Ovary (tissue), 3 donors: ENCODE results near the gene GADD45GIP1.

Experiments used
- CTCF ChIP-seq, 3 donors: fragments of 450-650 bp in 2 of 3; fragments of 200-600 bp in 1 of 3; IDR thresholded peaks; one replicate each; pipeline versions ENCODE4 v1.5.1 to v1.8.0; 2016 to 2022; ENCODE audit warnings: antibody characterized with exemption in 3 of 3, mild to moderate bottlenecking in 1 of 3
- EP300 ChIP-seq: sonication (generic); formaldehyde crosslinking; IDR thresholded peaks from one replicate; pipeline ENCODE4 v1.6.1; 2017; ENCODE audit warnings: antibody characterized with exemption
- POLR2A ChIP-seq: fragments of 450-650 bp; IDR thresholded peaks from one replicate; pipeline ENCODE4 v1.6.1; 2017; ENCODE audit warnings: antibody characterized with exemption, mild to moderate bottlenecking, moderate library complexity
- donor health status: DM: no; HTN: no; CAD: no.

DNA sequence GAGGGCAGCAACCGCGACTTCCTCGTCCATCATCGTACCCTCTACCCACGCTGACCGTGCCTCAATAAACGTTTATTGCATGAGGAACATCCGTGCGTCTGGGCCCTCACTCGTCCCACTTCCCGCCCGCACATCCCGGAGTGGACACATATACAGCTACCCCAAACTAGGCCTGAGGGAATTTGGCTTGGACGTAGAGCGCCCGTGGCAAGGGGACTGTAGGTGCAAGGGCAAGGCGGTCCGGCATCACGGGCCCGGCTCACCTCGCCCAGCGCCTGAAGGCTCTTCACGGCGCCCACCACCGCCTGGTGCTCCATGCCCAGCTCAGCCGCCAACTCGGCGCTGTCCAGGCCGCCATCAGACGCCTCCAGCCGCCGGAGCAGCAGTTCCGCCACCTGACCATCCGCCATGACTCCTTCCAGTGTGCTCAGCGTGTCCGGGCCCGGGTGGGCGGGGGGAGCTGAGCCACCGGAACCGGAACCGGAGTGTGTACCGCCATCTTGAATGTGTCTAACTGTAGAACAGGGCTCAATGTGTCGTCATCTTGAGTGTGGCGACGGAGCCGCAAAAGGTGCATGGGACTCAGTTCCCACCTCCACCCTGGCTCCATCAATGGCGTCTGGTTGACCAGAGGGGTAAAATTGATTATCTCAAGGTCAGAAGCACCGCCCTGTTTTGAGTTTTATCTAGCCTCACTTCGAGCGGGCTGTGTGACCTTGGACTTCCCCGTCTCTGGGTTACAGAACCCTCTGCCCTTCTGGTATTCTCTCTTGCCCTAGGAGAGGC lies 23.5 kb downstream of the GADD45GIP1 start, which contains the start of gene FARSA:
- TF ChIP-seq CTCF (IDR thresholded peaks at IDR 0.05) (no peak), POLR2A (peak; percentile 43), EP300 (no peak)
